CD4-positive, alpha-beta T cell treated with Interleukin-12 subunit alpha and Interleukin-12 subunit beta, for 1 hour (primary cell): ENCODE results near the gene REEP6.
"Not testable (repeated sequence)": the region's sequence is repeated elsewhere in the genome, so short reads cannot be mapped to it uniquely, and the experiment has no call there.

Experiments used
- DNase-seq: peaks from one replicate; pipeline ENCODE4 v3.0.0-alpha.2; 2020

Gene REEP6

DNA sequence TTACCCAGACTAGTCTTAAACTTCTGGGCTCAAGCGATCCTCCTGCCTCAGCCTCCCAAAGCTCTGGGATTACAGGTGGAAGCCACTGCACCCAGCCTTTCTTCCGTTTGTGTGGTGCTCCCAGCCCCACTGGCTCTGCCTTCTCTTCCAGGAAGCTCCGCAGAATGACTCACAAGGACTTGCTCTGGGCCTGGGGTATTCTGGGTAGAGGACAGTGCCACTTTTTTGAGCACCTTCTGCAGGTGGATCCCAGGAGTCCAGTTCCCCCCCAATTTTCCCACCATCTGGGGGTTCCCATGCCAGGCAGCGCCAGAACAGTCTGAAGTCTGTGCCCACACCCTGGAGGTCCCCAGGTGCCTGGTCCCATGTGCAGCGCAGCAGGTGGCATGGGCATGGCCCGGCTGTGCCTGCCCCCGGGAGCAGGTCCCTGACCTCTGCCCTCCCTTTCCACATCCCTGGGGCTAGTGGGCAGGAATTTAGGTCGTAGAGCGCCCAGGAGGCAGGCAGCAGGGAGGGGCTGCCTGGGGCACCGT, 1.6 kb downstream of the REEP6 start:
- no peak for DNase-seq

DNA sequence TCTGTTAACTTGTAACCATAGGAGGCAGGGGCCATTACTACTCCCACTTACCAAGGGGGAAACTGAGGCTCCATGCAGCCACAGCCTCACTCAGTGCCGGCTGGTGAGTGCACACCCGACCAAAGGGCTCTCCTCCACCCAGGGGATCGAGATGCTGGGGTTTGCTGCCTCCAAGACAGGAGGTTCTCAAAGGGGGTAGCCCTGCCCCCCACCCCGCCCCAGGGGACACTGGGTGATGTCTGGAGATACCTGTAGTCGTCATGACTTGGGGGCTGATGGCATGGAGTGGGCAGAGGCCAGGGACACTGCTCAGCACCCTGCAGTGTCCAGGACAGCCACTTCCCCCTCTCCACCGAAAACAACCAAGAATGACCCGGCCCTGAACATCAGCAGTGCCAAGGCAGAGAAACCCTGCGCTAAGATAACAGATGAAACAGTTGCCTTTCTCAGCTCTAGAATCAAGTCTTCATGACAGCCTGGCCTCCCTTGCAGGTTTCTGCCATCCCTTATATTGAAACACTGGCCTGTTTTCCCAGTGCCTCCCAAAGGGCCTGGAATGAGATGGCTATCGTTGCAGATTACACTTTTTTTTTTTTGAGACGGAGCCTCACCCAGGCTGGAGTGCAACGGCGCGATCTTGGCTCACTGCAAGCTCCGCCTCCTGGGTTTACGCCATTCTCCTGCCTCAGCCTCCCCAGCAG, 3.3 kb downstream of the REEP6 start:
- DNase-seq: no peak

DNA sequence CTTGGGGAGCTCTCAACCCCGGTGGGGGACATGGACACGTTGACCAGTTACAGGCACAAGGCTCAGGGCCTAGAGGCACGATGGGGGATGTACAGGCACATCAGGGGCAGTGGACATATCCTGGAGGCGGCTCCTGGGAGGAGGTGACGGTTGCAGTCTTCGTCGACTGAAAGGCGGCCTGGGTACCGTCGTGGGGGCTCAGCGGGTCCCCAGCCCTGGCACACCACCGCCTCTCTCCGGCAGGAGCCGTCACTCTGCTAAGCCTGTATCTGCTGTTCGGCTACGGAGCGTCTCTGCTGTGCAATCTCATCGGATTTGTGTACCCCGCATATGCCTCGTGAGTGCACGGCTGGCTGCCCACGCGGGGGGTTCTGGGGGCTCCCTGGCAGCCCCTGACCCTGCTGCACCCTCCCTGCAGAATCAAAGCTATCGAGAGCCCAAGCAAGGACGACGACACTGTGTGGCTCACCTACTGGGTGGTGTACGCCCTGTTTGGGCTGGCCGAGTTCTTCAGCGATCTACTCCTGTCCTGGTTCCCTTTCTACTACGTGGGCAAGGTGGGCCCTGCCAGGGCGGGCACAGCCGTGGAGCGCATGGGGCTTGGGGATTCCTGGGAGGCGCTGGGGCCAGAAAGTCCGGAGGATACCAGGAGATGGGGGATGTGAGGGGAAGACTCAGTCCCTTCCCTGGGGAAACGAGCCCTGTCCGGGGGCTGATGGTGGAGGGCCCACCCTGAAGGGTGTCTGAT, 4.2 kb downstream of the REEP6 start:
- DNase-seq: no peak

DNA sequence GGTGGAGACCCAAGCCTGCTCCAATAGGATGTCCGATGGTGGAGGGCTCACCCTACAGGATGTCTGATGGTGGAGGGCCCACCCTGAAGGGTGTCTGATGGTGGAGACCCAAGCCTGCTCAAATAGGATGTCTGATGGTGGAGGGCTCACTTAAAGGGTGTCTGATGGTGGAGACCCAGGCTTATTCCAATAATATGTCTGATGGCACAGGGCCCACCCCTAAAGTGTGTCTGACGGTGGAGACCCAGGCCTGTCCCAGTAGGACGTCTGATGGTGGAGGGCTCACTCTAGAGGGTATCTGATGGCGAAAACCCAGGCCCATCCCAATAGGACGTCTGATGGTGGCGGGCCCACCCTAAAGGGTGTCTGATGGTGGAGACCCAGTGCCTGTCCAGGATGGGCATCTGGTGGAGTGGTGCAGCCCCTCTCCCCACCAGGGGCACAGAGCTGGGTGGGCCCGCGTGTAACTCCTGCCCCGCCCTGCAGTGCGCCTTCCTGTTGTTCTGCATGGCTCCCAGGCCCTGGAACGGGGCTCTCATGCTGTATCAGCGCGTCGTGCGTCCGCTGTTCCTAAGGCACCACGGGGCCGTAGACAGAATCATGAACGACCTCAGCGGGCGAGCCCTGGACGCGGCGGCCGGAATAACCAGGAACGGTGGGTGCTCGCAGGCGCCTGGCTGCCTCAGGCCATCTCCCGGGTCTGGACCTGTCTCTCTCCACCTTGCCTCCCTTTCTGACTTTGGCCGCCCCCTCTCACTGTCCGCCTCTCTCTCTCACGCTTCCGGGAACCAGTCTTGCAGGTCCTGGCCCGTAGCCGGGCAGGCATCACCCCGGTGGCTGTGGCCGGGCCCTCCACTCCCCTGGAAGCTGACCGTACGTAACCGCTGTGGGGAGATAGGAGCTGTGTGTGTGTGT, 5.1 kb downstream of the REEP6 start:
- no peak for DNase-seq

DNA sequence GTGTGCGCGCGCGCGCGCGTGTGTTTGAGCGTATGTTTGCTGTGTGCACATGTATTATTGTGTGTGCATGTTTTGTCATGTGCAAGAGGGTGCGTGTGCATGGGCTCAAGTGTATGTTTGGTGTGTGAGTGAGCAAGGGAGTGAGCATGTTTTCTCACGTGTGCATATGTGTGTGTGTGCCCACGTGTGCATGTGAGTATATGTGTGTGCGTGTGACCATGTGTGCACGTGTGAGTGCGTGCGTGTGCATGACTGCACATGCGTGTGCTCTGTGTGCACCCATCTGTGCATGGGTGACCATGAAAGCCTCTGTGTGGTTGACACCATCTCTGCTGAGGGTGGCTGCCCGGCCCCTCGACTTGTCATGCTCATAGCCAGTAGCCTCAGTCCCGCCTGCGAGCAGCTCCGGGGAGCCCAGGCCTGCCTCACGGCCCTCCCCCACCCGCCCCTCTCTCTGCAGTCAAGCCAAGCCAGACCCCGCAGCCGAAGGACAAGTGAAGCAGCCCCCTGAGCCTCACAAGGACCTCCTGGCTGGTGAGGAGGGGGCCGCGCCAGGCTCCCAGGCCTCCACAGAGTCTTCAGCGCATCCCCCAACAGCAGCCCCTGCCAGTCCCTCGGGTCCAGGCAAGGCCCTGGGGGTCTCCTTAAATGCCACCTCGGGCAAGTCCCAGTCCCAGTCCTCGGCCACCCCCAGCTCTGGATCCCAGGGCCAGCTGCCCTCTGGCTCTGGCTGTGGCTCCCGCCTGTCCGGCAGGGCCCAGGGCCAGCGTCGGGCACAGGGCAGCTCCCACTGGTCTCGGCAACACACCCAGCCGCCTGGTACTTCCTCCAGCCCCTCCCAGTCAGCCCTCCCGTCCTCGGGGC, 6.0 kb downstream of the REEP6 start:
- no peak for DNase-seq

DNA sequence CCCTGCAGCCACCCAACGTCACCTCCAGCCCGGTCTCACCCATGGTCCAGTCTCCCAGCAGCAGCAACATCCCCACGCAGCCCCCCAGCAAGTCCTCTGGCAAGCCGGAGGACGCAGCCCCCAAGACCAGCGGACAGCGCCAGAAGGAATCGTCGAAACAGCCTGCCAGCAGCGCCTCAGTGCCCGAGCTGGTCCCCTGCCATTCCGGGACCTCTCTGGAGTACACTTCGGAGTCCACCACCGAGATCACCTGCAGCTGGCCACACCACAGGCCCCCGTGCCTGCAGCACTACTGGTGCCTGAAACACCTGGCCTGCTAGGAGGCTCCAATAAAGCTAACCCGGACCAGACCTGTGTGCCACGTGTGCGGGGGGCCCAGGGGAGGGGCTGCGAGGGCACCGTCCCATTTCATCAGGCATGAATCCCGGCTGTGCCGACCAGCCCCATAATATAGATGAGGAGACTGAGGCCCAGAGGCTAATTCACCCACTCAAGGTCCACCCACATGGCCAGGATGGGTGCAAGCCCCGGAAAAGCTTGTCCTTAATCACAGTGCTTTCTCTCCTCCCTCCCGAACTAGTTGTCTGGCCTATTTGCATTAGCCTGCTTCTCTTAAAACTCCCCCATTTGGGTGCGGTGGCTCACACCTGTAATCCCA, 6.7 kb downstream of the REEP6 start:
- DNase-seq: no peak

DNA sequence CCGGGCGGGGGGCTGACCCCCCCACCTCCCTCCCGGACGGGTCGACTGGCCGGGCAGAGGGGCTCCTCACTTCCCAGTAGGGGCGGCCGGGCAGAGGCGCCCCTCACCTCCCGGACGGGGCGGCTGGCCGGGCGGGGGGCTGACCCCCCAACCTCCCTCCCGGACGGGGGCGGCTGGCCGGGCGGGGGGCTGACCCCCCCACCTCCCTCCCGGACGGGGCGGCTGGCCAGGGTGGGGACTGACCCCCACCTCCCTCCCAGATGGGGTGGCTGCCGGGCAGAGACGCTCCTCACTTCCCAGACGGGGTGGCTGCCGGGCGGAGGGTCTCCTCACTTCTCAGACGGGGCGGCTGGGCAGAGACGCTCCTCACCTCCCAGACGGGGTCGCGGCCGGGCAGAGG, 8.2 kb downstream of the REEP6 start:
- not testable (repeated sequence) for DNase-seq

DNA sequence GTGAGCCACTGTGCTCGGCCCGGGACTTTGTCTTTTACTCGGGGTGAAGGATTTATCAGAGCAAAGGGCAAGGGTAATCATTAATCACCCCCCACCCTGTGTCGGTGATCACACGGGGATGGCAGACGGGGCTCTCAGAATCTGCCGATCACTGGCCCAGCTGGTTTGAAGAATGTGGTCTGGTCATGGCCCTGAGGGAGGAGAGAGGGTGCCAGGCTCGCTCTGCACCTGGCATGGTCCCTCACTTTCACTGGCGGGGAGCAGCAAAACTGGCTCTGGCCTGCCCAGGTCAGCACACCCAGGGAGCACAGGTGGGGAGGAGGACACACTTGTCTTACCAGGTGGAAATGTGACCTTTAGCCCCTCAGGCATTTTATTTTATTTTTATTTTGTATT, 10.2 kb downstream of the REEP6 start:
- DNase-seq: no peak

DNA sequence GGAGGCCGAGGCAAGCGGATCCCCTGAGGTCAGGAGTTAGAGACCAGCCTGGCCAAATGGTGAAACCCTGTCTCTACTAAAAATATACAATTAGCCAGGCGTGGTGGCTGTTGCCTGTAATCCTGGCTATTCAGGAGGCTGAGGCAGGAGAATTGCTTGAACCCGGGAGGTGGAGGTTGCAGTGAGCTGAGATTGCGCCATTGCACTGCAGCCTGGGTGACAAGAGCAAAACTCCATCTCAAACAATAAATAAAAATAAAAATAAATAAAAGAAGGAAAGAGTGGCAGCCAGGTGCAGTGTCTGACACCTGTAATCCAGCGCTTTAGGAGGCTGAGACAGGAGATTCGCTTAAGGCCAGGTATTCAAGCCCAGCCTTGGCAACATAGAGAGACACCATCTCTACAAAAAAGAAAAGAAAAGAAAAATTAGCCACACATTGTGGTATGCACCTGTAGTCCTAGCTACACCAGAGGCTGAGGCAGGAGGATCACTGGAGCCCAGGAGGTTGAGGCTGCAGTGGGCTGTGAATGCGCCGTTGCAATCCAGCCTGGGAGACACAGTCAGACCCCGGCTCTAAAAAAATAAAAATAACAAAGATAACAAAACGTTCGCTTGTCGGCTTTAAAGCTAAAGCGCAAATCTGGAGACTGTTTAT, 11.6 kb downstream of the REEP6 start:
- no peak for DNase-seq

DNA sequence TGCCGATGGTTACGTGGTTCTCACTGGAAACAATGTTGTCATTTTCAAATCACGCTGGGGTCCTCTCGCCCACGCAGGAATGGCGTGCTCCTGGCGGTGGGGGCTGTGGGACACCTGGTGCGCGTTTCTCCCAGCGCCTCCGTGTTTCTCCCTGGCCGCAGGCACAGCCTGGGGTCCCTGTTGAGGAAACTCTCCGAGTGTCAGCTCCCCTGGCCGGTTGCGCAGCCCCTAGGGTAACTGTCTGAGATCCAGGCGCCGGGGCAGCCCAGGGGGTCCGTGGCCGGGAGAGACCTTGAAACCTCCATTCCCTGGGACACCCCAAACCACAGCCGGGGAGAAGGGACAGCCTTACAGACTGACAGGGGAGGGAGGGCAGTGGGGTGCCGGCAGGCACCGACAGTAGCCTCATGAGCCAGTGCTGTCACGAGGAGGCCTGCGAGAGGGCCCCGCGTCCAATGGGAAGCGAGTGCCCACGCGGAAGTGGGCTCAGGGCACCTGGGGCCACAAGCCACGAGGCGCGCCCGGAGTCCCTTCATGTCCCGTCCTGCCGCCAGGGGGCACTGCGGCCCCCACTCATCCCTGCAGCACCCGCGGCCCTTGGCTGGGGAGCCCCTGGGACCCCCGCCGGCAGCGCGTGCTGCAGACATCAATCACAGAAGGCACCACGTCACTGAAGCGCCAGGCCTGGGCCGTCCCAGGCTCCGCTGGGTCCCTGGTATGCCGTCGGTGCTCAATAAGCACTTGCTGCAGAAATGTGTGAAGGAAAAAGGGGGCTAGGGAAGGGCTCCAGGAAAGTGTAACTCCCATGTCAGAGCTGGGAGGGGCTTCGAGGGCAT, 12.3 kb downstream of the REEP6 start:
- peak; percentile 70 for DNase-seq

DNA sequence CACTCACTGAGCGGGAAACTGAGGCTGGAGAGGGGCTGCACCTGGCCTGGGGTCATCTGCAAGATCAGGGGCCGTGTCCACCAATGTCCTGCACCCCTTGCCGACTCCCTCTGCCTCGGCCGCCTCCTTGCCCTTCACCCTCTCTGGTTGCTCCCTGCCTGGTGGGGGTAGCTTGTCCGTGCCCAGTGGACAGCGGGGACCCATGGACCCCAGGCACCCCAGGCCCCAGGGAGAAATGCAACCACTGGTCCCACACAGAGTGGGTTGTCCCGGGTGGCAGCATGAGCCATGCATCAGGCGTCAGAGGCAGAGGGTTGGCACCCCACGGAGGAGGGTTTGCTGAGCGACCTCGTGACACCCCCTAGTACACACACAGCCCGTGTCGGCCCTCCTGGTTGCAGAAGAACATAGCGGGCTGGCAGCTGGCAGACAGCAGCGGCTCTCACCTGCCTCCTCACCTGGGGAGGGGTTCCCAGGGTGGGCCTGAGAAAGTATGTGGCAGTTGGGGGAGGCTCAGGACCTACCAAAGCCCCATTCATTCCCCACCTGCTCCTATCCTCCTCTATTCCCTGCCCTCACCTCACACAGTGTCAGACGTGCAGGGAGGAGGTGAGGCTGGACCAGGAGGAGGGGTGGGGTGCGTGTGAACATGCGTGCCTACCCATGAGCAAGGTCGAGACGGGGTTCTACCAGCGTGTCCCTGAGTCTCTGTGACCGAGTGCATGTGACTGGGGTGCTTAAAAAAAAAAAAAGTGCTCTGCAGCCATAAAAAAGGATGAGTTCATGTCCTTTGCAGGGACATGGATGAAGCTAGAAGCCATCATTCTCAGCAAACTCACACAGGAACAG, 13.2 kb downstream of the REEP6 start:
- DNase-seq: no peak

DNA sequence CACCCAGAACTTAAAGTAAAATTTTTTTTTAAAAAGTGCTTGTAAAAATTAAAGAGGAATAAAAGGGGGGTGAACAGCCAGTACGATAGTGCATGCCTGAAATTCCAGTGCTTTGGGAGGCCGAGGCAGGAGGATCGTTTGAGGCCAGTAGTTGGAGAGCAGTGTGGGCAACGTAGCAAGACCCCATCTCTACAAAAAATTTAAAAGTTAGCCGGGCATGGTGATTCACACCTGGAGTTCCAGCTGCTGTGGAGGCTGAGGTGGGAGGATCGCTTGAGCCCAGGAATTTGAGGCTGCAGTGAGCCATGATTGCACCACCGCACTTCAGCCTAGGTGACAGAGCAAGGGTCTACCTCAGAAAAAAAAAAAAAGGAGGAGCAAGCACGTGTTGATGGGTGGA, 14.0 kb downstream of the REEP6 start:
- DNase-seq: no peak

DNA sequence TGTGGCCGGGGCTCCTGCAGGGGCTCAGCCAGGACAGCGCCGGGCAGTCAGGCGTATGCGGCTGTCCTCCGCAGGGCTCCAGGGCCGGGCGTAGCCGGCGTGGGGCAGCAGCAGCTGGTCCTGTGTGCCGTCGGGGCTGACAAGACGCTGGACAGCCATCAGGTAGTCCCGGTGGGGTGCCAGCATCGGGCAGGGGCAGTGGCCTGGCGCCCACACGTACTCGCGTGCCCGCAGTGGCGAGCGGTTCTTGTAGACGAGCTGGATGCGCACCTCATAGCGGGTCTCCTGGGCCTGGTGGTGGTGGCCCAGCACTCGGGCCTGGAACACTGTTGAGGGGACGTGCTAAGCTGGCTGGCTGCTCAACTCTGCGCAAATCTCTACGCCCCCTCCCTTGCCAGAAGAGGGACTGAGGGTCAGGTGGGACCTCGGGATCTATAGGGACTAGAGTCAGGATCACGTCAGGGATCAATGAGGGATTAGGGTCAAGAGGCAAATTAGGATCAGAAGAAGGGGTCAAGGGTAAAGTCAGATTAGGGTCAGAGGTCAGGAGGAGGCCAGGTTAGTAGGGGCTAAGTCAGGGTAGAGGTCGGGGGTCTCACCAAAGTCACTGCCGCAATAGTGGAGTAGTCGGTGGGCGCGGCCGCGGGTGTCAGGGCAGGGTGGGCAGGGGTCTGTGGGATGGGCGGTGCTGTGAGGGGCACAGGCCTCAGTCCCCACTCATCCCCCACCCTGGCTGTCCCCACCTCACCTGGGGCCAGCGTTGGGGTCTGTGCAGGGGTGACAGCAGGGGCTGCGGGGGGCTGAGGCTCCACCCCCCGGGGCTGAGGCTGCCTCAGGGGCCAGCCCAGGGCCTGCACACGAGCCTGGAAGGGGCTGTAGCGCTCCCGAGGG, 15.3 kb downstream of the REEP6 start:
- DNase-seq: no peak

DNA sequence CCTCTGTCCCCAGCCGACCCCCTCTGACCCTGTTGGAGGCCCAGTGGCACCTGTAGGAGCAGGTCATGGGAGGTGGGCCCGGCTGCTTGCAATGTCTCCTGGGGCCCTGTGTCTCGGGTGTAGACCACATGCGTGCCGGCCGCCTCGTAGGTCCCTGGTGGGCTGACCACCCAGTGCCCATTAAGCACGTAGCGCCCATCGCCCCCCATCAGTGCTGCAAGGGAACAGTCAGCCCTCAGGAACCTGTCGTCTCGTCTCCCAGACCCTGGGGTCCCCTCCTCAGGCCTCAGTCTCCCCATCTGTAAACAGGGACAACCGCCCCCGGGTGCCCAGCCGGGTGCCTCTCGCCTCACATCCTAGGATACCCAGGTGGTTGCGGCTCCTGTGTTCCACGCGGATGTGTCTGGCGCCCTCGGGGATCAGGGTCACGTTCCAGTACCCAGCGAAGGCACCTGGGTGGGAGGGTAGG, 16.2 kb downstream of the REEP6 start:
- no peak for DNase-seq

DNA sequence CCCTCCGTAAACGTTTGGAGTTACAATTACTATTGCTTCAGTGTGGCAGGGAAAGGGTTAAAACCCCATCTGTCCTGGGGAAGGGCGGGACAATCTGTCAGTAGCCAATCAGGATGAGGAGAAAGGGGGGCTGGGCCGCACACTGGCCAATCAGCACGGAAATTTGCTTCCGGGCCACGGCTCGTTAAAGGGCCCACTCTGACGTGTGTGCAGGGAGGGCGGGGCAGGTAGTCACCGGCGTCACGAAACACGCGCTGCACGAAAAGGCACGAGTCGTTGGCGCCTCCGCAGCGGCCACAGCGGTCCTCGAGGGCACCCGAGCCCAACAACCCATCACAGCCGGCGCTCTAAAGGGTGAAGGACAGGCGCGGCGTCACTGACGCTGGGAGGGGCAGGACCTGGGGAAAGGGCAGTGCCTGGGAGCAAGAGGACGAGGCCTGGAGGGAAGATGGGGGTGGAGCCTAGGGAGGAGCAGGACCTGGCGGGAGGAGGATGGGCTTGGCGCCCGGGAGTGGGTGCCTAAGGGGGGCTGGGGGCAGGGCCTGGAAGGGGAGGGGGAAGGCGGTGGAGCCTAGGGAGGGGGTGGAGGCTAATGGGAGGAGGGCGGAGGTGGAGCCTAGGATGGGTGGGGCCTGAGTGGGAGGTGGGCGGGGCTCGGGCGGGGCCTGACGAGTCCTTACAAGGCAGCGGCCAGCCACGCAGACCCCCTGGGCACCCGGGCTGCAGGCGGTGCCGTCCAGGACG, 17.0 kb downstream of the REEP6 start:
- DNase-seq: peak; percentile 95

DNA sequence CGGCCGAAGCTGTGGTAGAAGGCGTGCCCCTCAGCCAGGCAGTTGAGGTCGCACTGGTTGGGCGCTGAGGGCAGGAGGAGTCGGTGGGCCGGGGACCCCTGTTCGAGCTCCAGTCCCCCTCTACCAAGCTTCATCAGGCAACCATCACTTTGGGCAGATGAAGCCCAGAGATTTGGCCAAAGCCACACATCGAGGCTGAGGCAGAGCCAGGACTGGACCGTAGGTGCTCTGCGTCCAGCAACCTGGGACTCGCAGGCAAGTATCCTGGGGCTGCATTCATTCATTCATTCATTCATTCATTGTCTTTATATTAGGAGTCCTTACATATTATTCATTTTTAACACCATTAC, 17.5 kb downstream of the REEP6 start:
- no peak for DNase-seq
